Keratinocyte (primary cell): ENCODE measurements around the gene ZNF205.

ENCODE experiments used
- CTCF ChIP-seq, 3 experiments: IDR thresholded peaks in 1 of 3; conservative IDR thresholded peaks in 1 of 3; optimal IDR thresholded peaks in 1 of 3; 2 replicates in 2 of 3; 3 replicates in 1 of 3; pipeline versions ENCODE3 to v1.5.1; 2011; ENCODE audit warnings: low read length in 3 of 3, mild to moderate bottlenecking in 3 of 3, moderate library complexity in 2 of 3, control low read depth in 1 of 3, inconsistent platforms in 1 of 3; ENCODE audit not compliant: insufficient read depth in 2 of 3; ENCODE audit errors: extremely low read depth in 1 of 3
- EZH2 ChIP-seq: IDR thresholded peaks from one replicate; pipeline ENCODE4 v1.6.1; 2012; ENCODE audit warnings: inconsistent platforms, mild to moderate bottlenecking, low read length, moderate library complexity

- TF ChIP-seq EZH2 (no peak), CTCF (optimal IDR thresholded peaks at IDR 0.05 in 1 of 3, IDR thresholded peaks at IDR 0.05 in 1 of 3, conservative IDR thresholded peaks at IDR 0.05 in 1 of 3; ENCODE audit: extremely low read depth in 1 of 3, insufficient read depth in 2 of 3, low read length in 3 of 3) (no peak)
Measured at GRCh38 chr16:3084969-3085670, 27.3 kb upstream of the ZNF205 start.
